ENCODE results near the gene RNF130. TPM values are rescaled to one million over a fixed set of nuclear protein-coding genes. Genes with fewer than 3 reads are reported as not detected.

RNF130 gene
- total RNA-seq, 1 donor from 2014 or later = 43.4 TPM

- Mint-ChIP-seq H3K4me3 (ENCODE audit: unreplicated experiment) (no peak overlapping the region), H3K9me3 (ENCODE audit: low read depth) (no peaks in the 10 kb centered on the region), H3K27me3 (ENCODE audit: low read depth) (no peaks in the 10 kb centered on the region), H3K4me1 (ENCODE audit: low read depth) (peaks cover 23% of the 10 kb centered on the region), H3K36me3 (ENCODE audit: low read depth) (peaks cover 4% of the 10 kb centered on the region), H3K27ac (ENCODE audit: unreplicated experiment) (no peak overlapping the region)
- no peak for DNase-seq (ENCODE audit: low spot score)
- TF ChIP-seq CTCF (IDR thresholded peaks at IDR 0.05) = no peak
Measured at GRCh38 chr5:180043377-180043776, 28.2 kb downstream of the RNF130 start.

- Mint-ChIP-seq H3K4me1 (ENCODE audit: low read depth) (peaks cover 15% of the 10 kb centered on the region), H3K4me3 (ENCODE audit: unreplicated experiment) (no peak overlapping the region), H3K9me3 (ENCODE audit: low read depth) (peaks cover 5% of the 10 kb centered on the region), H3K27ac (ENCODE audit: unreplicated experiment) (no peak overlapping the region), H3K27me3 (ENCODE audit: low read depth) (no peaks in the 10 kb centered on the region), H3K36me3 (ENCODE audit: low read depth) (peaks cover 17% of the 10 kb centered on the region)
- DNase-seq (ENCODE audit: low spot score) = no peak
- TF ChIP-seq CTCF (IDR thresholded peaks at IDR 0.05) = no peak
Measured at GRCh38 chr5:180041301-180042274, 30.0 kb downstream of the RNF130 start.

- H3K36me3 Mint-ChIP-seq (ENCODE audit: low read depth) = peaks cover 21% of the 10 kb centered on the region
- no peak overlapping the region for H3K27ac Mint-ChIP-seq (ENCODE audit: unreplicated experiment)
- DNase-seq (ENCODE audit: low spot score) = no peak
- H3K27me3 Mint-ChIP-seq (ENCODE audit: low read depth) = no peaks in the 10 kb centered on the region
- TF ChIP-seq CTCF (IDR thresholded peaks at IDR 0.05) = no peak
- peaks cover 15% of the 10 kb centered on the region for H3K4me1 Mint-ChIP-seq (ENCODE audit: low read depth)
- no peak overlapping the region for H3K4me3 Mint-ChIP-seq (ENCODE audit: unreplicated experiment)
- peaks cover 14% of the 10 kb centered on the region for H3K9me3 Mint-ChIP-seq (ENCODE audit: low read depth)
Measured at GRCh38 chr5:180040287-180041214, 31.0 kb downstream of the RNF130 start.

GRCh38 chr5:180035206-180035931, 36.2 kb downstream of the RNF130 start:
- DNase-seq (ENCODE audit: low spot score) = no peak
- Mint-ChIP-seq H3K4me1 (ENCODE audit: low read depth) (peaks cover 1% of the 10 kb centered on the region), H3K27ac (ENCODE audit: unreplicated experiment) (no peak overlapping the region), H3K9me3 (ENCODE audit: low read depth) (peaks cover 36% of the 10 kb centered on the region), H3K36me3 (ENCODE audit: low read depth) (peaks cover 45% of the 10 kb centered on the region), H3K27me3 (ENCODE audit: low read depth) (no peaks in the 10 kb centered on the region), H3K4me3 (ENCODE audit: unreplicated experiment) (no peak overlapping the region)
- no peak for TF ChIP-seq CTCF (IDR thresholded peaks at IDR 0.05)

All from chondrocyte (in vitro differentiated cells).